Right lobe of liver (tissue), 6 donors: ENCODE measurements around the gene HID1. TPM values are rescaled to one million over a fixed set of nuclear protein-coding genes. Genes with fewer than 3 reads are reported as not detected.
"Not testable (repeated sequence)": the region's sequence is repeated elsewhere in the genome, so short reads cannot be mapped to it uniquely, and the experiment has no call there.

Source experiments
- ATAC-seq, 4 donors: fragments of 200-7000 bp; cut with Tn5 transposase; one replicate each; pipeline ENCODE4 v1.9.1; 2020; ENCODE audit warnings: mild to moderate bottlenecking in 4 of 4, moderate library complexity in 4 of 4
- DNase-seq, 3 donors: peaks; one replicate each; pipeline ENCODE4 v3.0.0-alpha.2; 2020
- H3K27ac ChIP-seq, 3 donors: fragments of 200-600 bp; one replicate each; pipeline ENCODE4 v1.8.0; 2022
- H3K27me3 ChIP-seq, 2 donors: fragments of 200-600 bp; one replicate each; pipeline ENCODE4 v1.8.0; 2022
- H3K36me3 ChIP-seq, 4 donors: fragments of 200-600 bp; sonication (generic) in 1 of 4; one replicate each; pipeline versions ENCODE4 v1.5.1 to v1.8.0; 2017 to 2022; ENCODE audit warnings: control low read depth in 1 of 4
- H3K4me1 ChIP-seq, 4 donors: fragments of 200-600 bp; sonication (generic) in 1 of 4; one replicate each; pipeline versions ENCODE4 v1.5.1 to v1.8.0; 2017 to 2022; ENCODE audit warnings: control low read depth in 1 of 4
- H3K4me3 ChIP-seq, 3 donors: fragments of 200-600 bp; one replicate each; pipeline ENCODE4 v1.8.0; 2022
- H3K9me3 ChIP-seq, 4 donors: fragments of 200-600 bp; sonication (generic) in 1 of 4; one replicate each; pipeline versions ENCODE4 v1.5.1 to v1.8.0; 2017 to 2022; ENCODE audit warnings: control low read depth in 1 of 4
- CTCF ChIP-seq, 4 donors: fragments of 200-600 bp in 3 of 4; fragments of 450-650 bp in 1 of 4; IDR thresholded peaks; one replicate each; pipeline versions ENCODE4 v1.5.1 to v1.8.0; 2016 to 2022; ENCODE audit warnings: antibody characterized with exemption in 4 of 4, mild to moderate bottlenecking in 2 of 4
- POLR2A ChIP-seq: fragments of 450-650 bp; IDR thresholded peaks from one replicate; pipeline ENCODE4 v1.6.1; 2017; ENCODE audit warnings: antibody characterized with exemption, mild to moderate bottlenecking
- WGBS: methylation state at CpG from one replicate; pipeline ENCODE4 v1.1.6; 2018; ENCODE audit warnings: low coverage, low lambda C conversion rate; ENCODE audit not compliant: insufficient coverage; ENCODE audit errors: missing lambda C conversion rate; 5-methylcytosine and 5-hydroxymethylcytosine counted together
- intact Hi-C, 2 donors: fragments of 100-400 bp; cut with DNase I; formaldehyde crosslinking; loops; one replicate each; pipeline versions ENCODE4 v1.11.2 to v1.14.1; 2022
- total RNA-seq, 6 experiments: library from RNA; depleted of rRNA in 2 of 6; stranded (reverse); fragments of >200 nt in 2 of 6; fragmentation: NEBNext Ultra II Directional in 3 of 6; extraction: Animal tissue kit (Norgen Biotek cat#: 25700) in 3 of 6; gene quantifications; one replicate each; pipeline versions ENCODE4 v1.1.0 to v1.2.4, GENCODE V29; 2016 to 2023
- donor health status: DM: no; HTN: yes; CAD: no.
- donor health status: DM: no; HTN: no; CAD: no.
- donor health status: DM: no; HTN: no; CAD: no.
- donor health status: DM: no; HTN: yes; CAD: no.
- donor health status: DM: no; HTN: yes; CAD: no.

The HID1 gene
- total RNA-seq, 6 experiments from 2014 or later = 3.5 to 6.6 (median 4.5) TPM

- Histone ChIP-seq H3K27me3 (no peaks in the 10 kb centered on the region), H3K27ac (no peak overlapping the region), H3K9me3 (no peaks in the 10 kb centered on the region), H3K4me1 (peaks cover 0 to 13% (median 0%) of the 10 kb centered on the region in 4 donors), H3K36me3 (no peaks in the 10 kb centered on the region), H3K4me3 (peak overlapping the region in 1 of 3 donors; percentile 13)
- TF ChIP-seq CTCF (IDR thresholded peaks at IDR 0.05) (no peak), POLR2A (no peak)
- DNase-seq = peak in 1 of 3 donors; percentile 37
- ATAC-seq = peak; percentile 50 to 76 (median 58)
- WGBS = 74% methylated on average over 3 of the region's 3 CpGs
- intact Hi-C loops = no loop called here
These were observed 2.2 kb downstream of the HID1 start for GRCh38 chr17:74970395-74970794.

GRCh38 chr17:74969501-74969900, 3.1 kb downstream of the HID1 start:
- H3K27ac ChIP-seq, DNase-seq, H3K27me3 ChIP-seq, H3K36me3 ChIP-seq, H3K9me3 ChIP-seq, intact Hi-C loops, ATAC-seq, H3K4me3 ChIP-seq: not testable (repeated sequence)
- 73% methylated on average over 2 of the region's 5 CpGs for WGBS
- peaks cover 0 to 13% (median 0%) of the 10 kb centered on the region in 4 donors for H3K4me1 ChIP-seq

- H3K27me3 ChIP-seq = no peaks in the 10 kb centered on the region
- ATAC-seq (no peak), DNase-seq (no peak)
- intact Hi-C loops = no loop called here
- H3K36me3 ChIP-seq = no peaks in the 10 kb centered on the region
- H3K27ac ChIP-seq = no peak overlapping the region
- no peaks in the 10 kb centered on the region for H3K9me3 ChIP-seq
- H3K4me3 ChIP-seq = no peak overlapping the region
- TF ChIP-seq CTCF (IDR thresholded peaks at IDR 0.05) (no peak), POLR2A (no peak)
- peaks cover 0 to 13% (median 0%) of the 10 kb centered on the region in 4 donors for H3K4me1 ChIP-seq
- 33% methylated on average over 1 of the region's 5 CpGs for WGBS
These were observed 4.2 kb downstream of the HID1 start for GRCh38 chr17:74968361-74968780.

- no peaks in the 10 kb centered on the region for H3K4me1 ChIP-seq
- H3K9me3 ChIP-seq = no peaks in the 10 kb centered on the region
- TF ChIP-seq POLR2A (no peak), CTCF (IDR thresholded peaks at IDR 0.05) (no peak)
- H3K36me3 ChIP-seq = no peaks in the 10 kb centered on the region
- H3K4me3 ChIP-seq = no peak overlapping the region
- no peak overlapping the region for H3K27ac ChIP-seq
- no peak for ATAC-seq
- intact Hi-C loops = no loop called here
- DNase-seq = no peak
- 68% methylated on average over 9 of the region's 14 CpGs for WGBS
- no peaks in the 10 kb centered on the region for H3K27me3 ChIP-seq
These were observed 7.5 kb downstream of the HID1 start for GRCh38 chr17:74964988-74965622.

- DNase-seq (no peak), ATAC-seq (no peak)
- Histone ChIP-seq H3K4me1 (no peaks in the 10 kb centered on the region), H3K27ac (no peak overlapping the region), H3K4me3 (no peak overlapping the region), H3K9me3 (no peaks in the 10 kb centered on the region), H3K27me3 (no peaks in the 10 kb centered on the region), H3K36me3 (no peaks in the 10 kb centered on the region)
- no peak for TF ChIP-seq POLR2A
- no peak for TF ChIP-seq CTCF (IDR thresholded peaks at IDR 0.05)
- intact Hi-C loops = no loop called here
- 90% methylated on average over 2 of the region's 12 CpGs for whole genome bisulfite sequencing
These were observed 8.3 kb downstream of the HID1 start for GRCh38 chr17:74964246-74964761.
